RPMI7951 (cell line): ENCODE measurements around the gene SFMBT2. TPM values are rescaled to one million over a fixed set of nuclear protein-coding genes. Genes with fewer than 3 reads are reported as not detected.
"Not testable (repeated sequence)": the region's sequence is repeated elsewhere in the genome, so short reads cannot be mapped to it uniquely, and the experiment has no call there.

ENCODE experiments used
- DNase-seq: peaks from one replicate; pipeline ENCODE4 v3.0.0-alpha.2; 2012; ENCODE audit warnings: low read depth
- total RNA-seq: library from RNA; depleted of rRNA; stranded (reverse); fragments of >200 nt; shearing (Covaris generic); gene quantifications from 2 replicates; pipeline ENCODE4 v1.2.3, GENCODE V29; 2014

The SFMBT2 gene
- total RNA-seq, 1 experiment from 2014 or later = 0.36 TPM

DNA sequence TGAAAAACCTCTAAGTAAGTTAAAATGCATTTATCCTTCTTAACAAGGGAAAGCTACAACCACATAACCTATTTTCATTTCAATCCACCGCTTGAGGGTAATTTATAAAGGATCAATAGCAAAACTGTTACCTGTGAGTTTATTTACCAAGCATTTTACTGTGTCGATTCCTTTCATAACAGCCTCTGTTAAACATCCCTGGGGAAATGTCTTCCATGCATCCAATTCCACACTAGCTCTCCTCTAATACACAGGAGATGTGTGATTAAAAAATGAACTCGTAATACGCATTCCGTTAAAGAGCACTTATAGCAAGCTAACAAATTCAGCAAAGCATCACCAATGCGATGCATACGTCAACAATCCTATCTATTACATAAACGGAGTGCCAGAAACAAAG lies 185.7 kb downstream of the SFMBT2 start:
- DNase-seq = no peak

DNA sequence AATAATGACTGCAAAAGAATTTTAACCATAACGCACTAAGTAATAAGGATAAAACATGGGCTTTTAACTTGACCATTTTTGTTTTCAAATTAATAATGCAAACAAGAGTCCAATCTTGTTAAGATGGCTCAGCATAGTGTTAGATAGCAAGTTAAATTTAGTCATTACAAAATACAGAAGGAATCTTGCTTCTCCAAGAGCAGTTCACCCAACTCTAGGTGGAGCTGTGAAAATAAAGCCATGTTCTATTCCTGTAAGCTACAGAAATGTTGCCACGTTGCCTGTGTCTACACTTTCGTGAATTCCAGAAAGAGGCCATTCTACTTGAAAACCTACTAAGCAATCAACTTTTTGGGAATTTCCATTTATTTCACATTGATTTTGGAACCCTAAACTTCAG lies 191.9 kb downstream of the SFMBT2 start:
- DNase-seq = peak; percentile 14

DNA sequence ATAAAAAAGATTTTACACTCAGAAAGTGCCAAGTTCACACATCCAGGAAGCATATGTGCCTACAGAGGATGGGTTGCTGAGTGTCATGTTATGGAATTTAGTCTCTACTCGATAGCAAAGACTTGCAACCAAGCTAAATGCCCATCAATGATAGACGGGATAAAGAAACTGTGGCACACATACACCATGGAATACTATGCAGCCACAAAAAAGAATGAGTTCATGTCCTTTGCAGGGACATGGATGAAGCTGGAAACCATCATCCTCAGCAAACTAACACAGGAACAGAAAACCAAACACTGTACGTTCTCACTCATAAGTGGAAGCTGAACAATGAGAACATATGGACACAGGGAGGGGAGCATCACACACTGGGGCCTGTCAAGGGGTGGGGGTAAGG lies 198.1 kb downstream of the SFMBT2 start:
- DNase-seq = not testable (repeated sequence)

DNA sequence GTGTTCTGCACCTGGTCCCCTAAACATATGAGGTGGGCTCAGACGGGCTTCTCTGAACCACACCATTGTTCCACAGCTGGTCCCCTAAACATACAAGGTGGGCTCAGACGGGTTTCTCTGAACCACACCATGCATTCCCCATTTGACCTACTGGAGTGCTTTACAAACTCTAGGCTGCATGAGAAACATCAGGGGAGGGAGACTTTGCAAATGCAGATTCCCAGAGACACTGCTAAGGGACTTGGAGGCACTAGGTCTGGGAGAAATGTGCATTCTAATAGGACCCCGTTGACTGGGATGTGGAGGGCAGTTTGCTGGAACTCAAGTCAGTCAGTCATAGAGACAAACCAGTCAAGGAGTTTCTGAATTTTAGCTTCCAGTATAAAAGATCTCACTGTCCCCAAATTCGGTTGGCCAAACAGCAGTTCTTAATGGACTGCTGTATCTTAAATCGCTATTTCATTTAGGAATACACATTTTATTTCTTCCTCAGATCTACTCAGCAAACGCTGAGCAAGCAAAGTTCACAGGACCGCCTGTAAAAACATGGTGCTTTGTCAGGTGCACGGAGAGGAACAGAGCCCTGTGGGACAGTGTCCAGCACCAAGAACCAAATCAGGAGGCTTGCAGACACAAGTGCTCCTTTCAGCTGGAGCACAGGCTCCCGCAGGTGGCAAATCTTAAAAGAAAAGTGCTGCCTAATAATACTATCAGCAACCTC lies 198.8 kb downstream of the SFMBT2 start:
- DNase-seq = no peak

DNA sequence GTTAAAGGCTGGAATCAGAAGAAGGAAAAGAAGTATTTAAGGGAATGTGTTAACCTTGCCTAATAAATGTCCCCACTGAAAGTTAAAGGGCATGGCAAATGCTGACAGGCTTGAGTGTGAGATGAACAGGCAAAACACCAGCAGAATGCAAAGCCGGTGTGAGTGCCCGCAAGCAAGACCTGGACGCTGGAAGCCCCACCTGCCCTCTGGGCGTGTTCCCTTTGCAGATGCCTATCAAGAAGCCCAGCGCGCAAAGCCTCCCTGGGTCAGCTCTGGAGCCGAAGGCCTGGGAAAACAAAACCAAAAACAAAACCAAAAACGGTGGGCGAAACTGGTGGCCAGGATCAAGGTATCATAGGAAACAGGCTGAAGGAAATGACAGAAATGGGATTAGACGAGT lies 200.3 kb downstream of the SFMBT2 start:
- DNase-seq = no peak

DNA sequence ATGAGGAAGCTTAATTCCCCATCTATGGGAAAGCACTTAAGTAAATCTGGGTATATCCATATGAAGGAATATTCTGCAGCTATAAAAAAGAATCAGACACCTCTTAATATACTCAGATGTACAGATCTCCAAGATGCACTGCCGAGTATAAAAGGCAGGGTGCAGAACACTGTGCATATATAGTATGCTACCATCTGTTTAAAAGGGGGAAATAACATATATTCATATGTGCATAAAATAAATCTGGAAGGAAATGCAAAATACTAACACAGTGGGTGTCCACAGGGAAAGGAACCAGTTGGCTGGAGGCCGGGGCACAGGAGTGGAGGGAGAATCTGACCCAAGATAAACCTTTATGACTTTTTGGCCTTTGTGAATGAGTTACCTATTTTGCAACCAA lies 201.4 kb downstream of the SFMBT2 start:
- no peak for DNase-seq

DNA sequence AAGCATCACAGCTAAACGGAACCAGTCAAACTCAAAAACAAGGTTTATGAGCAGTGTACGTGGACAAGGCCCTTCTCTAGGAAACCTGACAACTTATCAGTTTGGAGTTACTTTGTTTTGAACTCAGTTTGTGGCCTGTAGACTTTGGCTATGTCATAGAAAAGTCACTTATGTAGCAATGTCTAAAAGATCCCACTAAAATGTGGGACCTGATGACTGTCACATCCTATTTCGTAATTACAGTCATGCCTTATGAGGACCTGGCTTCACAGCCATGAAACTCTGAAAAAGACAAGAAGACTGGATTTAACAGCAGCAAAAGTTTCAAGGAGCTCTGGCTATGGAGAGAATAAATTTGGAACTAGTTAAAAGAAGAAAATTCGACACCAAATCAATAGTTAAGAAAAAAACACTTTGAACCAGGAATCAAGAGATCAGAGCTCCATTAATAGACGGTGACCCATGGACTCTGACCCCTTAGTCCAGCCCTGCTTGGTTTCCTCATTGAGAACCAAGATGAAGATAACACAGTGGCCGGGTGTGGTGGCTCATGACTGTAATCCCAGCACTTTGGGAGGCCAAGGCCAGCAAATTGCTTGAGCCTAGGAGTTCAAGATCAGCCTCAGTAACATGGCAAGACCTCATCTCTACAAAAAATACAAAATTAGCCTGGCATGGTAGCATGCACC lies 204.3 kb downstream of the SFMBT2 start:
- DNase-seq = no peak

DNA sequence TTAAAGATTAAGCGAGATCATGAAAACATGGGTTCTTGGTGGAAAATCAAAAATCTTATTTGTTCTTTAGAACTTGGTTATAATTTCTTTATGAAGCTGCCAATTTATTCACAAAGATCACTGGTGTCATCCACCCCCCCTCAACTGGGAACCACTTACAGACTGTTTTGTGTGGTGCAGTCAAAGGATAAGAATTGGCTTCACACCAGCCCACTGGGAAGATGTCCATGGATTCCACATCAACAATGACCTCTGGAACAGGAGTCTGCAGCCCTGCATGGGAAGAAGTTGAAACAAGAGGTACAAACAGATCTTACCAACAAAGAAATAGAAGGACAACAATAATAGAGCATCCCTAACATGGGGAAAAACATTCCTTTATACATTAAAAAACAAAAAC lies 205.2 kb downstream of the SFMBT2 start:
- no peak for DNase-seq

DNA sequence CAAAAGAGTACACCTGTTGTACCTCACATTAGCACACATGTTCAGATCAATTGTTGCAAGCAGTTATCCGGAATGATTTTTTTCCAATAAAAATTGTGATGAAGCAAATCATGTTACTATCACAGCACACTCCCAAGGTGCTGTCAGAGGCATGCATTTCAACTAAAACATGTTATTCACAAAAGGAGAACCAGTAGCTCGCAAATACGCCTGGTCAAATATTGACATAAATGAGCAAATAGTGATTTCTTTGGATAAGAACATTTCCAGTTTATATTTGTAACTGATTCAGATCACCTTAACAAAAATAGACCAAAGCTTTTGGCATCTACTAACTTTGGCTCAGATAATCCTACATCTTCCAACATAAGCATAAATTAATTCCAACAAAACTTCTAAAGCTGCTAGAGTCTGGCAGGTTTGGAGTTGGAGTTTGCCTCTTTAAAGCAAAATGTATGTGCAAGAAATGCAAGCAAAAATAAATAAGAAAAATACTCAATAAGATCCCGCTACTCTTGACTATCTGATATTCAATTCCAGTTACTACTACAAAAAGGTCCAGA lies 208.0 kb downstream of the SFMBT2 start:
- no peak for DNase-seq

DNA sequence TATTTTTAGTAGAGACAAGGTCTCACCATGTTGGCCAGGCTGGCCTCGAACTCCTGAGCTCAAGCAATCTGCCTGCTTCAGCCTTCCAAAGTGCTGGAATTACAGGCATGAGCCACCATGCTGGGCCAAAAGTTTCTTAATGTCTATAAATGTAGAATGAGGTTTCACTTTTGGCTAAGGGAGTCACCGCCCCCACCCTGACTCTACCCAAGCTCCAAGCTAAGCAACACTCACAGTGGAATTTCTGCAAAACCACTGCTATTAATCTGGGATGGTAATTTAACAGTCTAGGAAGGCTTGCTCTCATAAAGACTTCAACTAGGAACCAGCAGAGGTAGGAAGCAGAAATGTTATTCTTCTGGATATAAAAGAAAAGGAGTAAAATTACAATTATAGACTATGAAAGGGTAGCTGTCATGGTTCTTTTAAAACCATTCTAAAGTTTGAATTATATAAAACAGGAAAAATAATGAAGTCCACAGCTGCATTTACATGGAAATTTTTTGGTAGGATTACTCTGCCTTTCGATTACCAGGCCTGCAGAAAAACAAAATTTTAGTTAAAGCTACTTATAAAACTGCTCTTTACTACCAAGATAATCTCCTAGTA lies 211.6 kb downstream of the SFMBT2 start:
- DNase-seq = peak; percentile 20

DNA sequence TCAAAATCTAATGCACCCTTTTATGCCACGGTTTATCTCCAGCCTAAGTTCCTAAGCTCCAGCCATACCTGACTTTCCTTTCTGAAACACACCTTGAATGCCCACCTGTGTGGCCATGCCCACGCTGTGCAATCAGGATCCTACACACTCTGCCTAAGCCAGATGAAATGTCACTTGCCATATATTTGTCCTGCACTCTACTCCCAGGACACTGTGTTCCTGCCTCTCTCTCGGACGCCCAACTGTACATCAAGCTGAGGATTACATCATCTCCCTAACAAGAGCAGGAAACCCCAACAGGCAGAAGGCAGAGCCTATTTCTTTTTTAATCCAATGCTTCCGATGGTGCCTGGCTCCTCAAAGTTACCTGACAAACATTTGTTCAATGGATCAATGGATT lies 214.6 kb downstream of the SFMBT2 start:
- no peak for DNase-seq

DNA sequence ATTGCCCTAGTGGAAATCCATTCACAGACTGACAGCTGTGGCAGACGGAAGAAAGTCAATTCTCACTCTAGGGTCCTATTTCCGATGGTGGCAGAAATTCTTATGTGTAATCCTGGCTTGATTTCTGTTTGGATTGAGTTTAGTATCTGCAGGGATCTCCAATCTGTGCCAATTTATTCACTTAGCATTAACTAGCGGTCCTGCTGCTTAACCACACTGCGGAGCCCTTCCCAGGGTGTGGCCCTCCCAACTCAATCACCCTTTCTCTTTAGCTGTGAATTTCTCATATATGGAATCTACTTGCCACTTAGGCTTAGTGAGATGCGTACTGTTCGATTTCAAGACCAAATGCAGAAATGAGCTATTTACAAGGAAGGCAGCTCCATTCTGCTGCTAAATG lies 215.7 kb downstream of the SFMBT2 start:
- DNase-seq = no peak

DNA sequence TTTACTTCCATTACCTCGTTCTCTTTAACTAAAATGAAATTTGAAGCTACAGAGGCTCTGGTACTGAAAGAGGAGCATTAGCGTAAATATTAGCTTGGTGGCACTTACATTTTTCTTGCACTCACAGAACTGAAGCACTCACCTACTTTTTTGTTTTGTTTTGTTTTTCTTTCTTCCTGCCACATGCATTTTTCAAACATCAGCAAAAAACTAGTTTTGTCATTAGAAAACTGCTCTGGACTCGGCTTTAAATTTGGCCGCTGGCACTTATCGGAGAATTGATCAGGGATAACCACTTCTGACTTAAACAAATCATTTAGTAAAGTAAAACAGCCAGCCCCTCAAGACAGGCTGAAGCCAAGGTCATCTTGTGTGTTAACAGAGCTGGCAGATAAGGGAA lies 216.3 kb downstream of the SFMBT2 start:
- no peak for DNase-seq

DNA sequence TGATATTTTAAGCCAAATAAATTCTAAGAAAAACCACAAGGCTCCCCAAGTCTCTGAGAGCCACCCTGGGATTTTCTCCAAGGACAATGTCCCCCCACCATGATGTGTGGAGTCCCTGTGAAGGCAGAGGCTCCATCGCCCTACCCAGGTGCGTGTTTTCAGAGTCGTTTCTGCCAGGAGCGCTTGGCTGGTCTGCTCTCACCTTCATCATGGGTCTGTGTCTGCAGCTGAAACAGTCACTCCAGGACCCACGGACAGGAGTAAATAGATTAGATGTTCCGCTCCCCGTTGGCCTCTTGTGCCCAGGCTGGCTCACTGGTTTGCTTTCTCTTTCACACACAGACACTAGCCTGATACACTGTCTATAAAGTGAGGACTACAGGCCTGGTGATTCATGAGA lies 217.5 kb downstream of the SFMBT2 start:
- no peak for DNase-seq

DNA sequence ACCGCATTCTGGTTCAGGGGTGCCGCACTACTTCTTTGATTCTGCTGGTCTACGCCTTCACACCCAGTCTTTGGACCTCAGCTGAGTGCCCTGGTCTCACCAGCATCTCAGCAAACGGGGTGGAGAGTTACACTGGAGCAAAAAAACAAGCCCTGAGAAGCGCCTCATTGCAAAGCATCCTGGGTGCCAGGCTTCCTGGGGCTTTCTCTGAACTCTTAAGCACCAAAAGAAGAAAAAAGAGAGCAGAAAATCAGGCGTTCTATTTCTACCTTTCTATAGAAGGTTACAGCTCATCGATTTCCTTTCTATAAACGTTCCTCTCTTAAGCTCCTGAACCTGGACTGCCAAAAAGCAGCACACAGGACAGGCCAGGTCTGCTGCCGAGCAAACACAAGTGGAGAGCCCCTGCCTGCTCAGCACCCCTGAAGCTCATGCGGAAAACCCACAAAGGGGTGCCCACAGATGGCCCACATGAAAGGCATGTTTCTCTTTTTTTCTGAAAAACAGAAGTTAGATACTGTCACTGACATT lies 217.9 kb downstream of the SFMBT2 start:
- DNase-seq = no peak

DNA sequence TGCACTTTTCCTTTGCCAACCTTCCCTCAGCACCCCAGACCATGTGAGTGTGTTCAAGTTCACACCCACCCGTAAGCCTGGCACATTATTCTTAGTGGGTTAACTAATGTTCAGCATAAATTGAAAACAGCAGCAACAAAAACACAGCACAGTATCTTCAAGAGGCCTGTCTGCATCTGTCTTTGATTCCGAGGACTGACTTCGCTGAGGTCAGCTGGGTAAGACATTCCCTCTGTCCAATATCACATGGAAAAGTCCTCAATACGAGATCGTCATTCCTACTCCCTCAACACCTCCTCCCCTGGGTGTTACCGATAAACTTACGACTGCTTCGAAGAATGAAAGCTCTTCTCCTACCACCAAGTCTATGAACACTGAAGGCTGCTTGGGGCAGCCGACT lies 218.8 kb downstream of the SFMBT2 start:
- DNase-seq = no peak

DNA sequence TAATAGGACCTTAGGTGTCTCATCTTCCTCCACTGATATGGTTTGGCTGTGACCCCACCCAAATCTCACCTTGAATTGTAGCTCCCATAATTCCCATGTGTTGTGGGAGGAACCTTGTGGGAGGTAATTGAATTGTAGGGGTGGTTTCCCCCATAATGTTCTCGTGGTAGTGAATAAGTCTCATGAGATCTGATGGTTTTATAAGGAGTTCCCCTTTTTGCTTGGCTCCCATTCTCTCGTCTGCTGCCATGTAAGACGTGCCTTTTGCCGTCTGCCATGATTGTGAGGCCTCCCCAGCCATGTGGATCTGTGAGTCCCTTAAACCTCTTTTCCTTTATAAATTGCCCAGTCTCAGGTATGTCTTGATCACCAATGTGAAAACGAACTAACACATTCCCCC lies 220.1 kb downstream of the SFMBT2 start:
- not testable (repeated sequence) for DNase-seq

DNA sequence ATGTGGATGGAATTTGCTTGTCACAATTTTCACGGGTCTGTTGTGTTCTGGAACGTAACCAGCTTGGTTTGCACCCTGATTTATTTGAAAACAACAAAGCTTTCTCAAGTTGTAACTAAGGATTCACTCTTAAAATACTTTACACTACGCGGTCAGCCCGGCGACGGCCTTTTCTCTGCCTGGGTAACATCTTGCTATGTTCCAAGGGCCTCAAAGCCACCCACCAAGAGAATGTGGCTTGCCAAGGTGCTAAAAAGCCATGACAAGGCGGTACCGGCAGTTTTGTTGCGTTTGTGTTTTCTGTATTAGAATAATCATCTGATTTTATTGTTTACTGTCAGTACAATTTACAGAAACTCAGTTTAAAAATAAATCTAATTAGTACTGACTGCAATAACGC lies 220.9 kb downstream of the SFMBT2 start:
- no peak for DNase-seq

DNA sequence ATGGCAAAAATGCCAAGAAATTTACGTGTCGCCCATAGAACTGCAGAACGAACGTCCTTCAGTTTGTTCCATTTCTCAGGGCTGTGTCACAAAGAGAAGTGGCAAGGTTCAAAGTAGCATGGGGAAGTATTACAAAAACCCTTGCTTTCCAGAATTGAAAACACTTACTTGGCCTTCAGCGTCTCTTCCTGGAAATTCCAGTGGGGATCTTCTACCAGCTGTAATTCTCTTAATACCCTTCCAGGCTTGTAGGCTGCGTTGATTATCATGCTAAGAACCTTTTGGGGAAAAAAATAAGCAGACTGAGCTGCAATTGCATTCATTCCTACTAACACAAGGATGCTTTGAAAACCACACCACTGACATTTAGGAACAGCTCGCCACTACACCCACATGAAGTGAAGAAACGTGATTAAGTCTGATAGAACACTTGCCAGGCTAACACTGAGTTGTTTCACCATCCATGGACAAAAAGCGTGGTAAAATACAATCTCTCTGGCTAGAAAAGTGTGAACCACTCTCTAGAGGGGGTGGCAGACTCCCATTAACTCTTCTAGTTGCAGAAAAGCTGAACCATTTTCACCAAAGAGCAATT lies 222.3 kb downstream of the SFMBT2 start:
- no peak for DNase-seq

DNA sequence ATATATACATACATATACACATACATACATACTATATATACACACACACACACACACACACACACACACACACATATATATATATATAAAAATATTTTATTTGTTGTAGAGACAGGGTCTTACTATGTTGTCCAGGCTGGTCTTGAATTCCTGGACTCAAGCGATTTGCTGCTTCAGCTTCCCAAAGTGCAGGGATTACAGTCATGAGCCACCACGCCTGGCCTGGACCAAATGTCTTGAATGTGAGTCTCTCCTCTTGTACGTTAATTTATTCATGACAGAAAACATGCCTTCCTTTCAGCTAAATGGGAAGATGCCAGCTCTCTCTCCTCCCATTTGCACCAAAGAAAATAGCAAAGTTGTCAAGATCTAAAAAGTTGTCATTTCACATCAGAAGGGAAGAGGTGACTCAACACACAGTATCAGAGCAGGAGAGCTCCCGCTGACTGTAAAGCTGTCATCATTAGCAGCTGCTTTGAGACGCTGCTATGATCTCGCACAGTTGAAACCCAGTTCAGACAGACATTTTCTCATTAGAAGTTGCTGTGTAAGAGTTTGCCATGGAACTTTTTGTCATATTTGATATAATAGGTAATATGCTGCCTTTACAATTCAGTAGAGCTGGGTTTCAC lies 224.3 kb downstream of the SFMBT2 start:
- no peak for DNase-seq

DNA sequence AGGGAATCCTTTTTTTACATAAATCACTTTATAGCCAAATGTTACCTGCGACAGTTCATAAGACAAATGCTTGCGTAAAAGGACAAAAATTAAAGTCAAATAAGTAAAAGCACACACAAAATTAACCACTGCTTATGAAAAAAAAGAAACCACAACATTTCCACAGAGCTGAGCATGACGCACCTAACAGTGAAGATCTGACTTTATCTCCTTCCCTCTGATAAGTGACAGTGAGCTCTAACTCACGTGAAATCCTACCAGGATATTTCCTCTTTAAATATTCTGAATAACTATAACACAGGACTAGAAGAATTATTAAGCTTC lies 225.5 kb downstream of the SFMBT2 start:
- no peak for DNase-seq
